Smooth muscle cell of the coronary artery (primary cell): ENCODE results near the gene R3HDM1. TPM values are rescaled to one million over a fixed set of nuclear protein-coding genes. Genes with fewer than 3 reads are reported as not detected.

ENCODE experiments used
- total RNA-seq: library from RNA; depleted of rRNA; stranded (reverse); fragments of >200 nt; gene quantifications from 2 replicates; pipeline ENCODE4 v1.2.3, GENCODE V29; 2014; ENCODE audit warnings: low replicate concordance

R3HDM1 gene
- 3.6 and 4.0 TPM in 2 replicates for total RNA-seq

GRCh38 chr2:135531231-135532197 is at the start of gene R3HDM1:
TSS of gene R3HDM1 (plus strand) at chr2:135531484. CDS start at chr2:135604846, 73,362 bp downstream.

GRCh38 chr2:135530313-135531230 is 712 bp upstream of the R3HDM1 start, which contains the start of gene ZRANB3:
TSS of gene ZRANB3 (minus strand) at chr2:135531218.

GRCh38 chr2:135741395-135742324 is 210.4 kb downstream of the R3HDM1 start, which contains the start of gene UBXN4:
TSS of gene UBXN4 (plus strand) at chr2:135741855. CDS start at chr2:135741930, 75 bp downstream.

Other genes with a start within 250 kb of the R3HDM1 start
- gene ZRANB3, start 266 bp upstream of the R3HDM1 start, total RNA-seq = 4.2 and 7.6 TPM in 2 replicates
- 50.7 and 59.9 TPM in 2 replicates for gene UBXN4, start 210.4 kb downstream of the R3HDM1 start, total RNA-seq